HepG2 (cell line): Measurements from ENCODE around the gene UBE2O. TPM values are rescaled to one million over a fixed set of nuclear protein-coding genes. Genes with fewer than 3 reads are reported as not detected.

Experiments used
- ATAC-seq: fragments of 200-7000 bp; cut with Tn5 transposase; 3 replicates; pipeline ENCODE4 v1.9.1; 2020; ENCODE audit warnings: mild to moderate bottlenecking, moderate library complexity
- BruUV-seq: library from RNA; stranded (reverse); fragments of 400-500 nt; replicated peaks from 2 replicates; lab custom pipeline; 2021; lab: Mats Ljungman, UMichigan
- CTCF ChIA-PET: fragments of 300-600 bp; formaldehyde crosslinking; extraction: SDS; loops from one replicate; lab custom pipeline; 2021; ENCODE audit warnings: low total read pairs, inconsistent platforms, low intra/inter-chr PET ratio; lab: Yijun Ruan, JAX
- POLR2A ChIA-PET: fragments of 350-600 bp; sonication (Branson Sonifier 250); formaldehyde crosslinking; loops from one replicate; lab custom pipeline; 2020; ENCODE audit warnings: antibody characterized with exemption, inconsistent platforms; lab: Yijun Ruan, JAX
- DNase-seq: peaks from one replicate; pipeline ENCODE4 v3.0.0-alpha.2; 2015; ENCODE audit warnings: low spot score
- FAIRE-seq: peaks from 3 replicates; lab custom pipeline; 2011; peaks lifted over from hg19 to GRCh38; lab: Jason Lieb, UNC
- H2AFZ ChIP-seq: one replicate; pipeline ENCODE4 v1.6.1; 2011; ENCODE audit warnings: low read length, inconsistent platforms
- H3K27ac ChIP-seq: fragments of 300-600 bp; 3 replicates; pipeline ENCODE4 v1.8.0; 2011; ENCODE audit warnings: mixed run types, mild to moderate bottlenecking, mixed read lengths, low read length, inconsistent platforms; ENCODE audit not compliant: insufficient read depth; ENCODE audit errors: extremely low read length
- H3K27me3 ChIP-seq, 2 experiments: fragments of 200-600 bp in 1 of 2; 2 replicates in 1 of 2; 3 replicates in 1 of 2; pipeline versions ENCODE4 v1.6.0 to v1.8.0; 2011; ENCODE audit warnings: low read length in 2 of 2, mild to moderate bottlenecking in 2 of 2, moderate library complexity in 2 of 2, inconsistent platforms in 1 of 2; ENCODE audit not compliant: insufficient read depth in 2 of 2, control insufficient read depth in 1 of 2
- H3K36me3 ChIP-seq, 2 experiments: fragments of 200-600 bp in 1 of 2; replicated peaks in 1 of 2; 2 replicates in 1 of 2; 3 replicates in 1 of 2; pipeline versions ENCODE4 v1.5.1 to v1.8.0; 2011; ENCODE audit warnings: low read length in 2 of 2, inconsistent platforms in 1 of 2; ENCODE audit not compliant: insufficient read depth in 2 of 2, control insufficient read depth in 1 of 2
- H3K4me1 ChIP-seq: 2 replicates; pipeline ENCODE4 v1.5.1; 2012; ENCODE audit warnings: low read length, inconsistent platforms; ENCODE audit not compliant: insufficient read depth
- H3K4me2 ChIP-seq: 2 replicates; pipeline ENCODE4 v1.6.0; 2011; ENCODE audit warnings: low read depth, low read length, inconsistent platforms
- H3K4me3 ChIP-seq, 3 experiments: fragments of 200-600 bp in 1 of 3; sonication (generic), shearing (Covaris generic) in 1 of 3; replicated peaks in 1 of 3; 2 replicates each; pipeline ENCODE4 v1.5.1; 2011 to 2016; ENCODE audit warnings: low read length in 3 of 3, inconsistent platforms in 2 of 3, low read depth in 2 of 3, mild to moderate bottlenecking in 2 of 3, control low read depth in 1 of 3, mixed read lengths in 1 of 3; ENCODE audit not compliant: insufficient read depth in 1 of 3
- H3K79me2 ChIP-seq: one replicate; pipeline ENCODE4 v1.6.1; 2011; ENCODE audit warnings: low read length, inconsistent platforms; ENCODE audit not compliant: insufficient read depth
- H3K9ac ChIP-seq: 2 replicates; pipeline ENCODE4 v1.6.0; 2011; ENCODE audit warnings: mild to moderate bottlenecking, low read depth, low read length, inconsistent platforms; ENCODE audit not compliant: insufficient read depth
- H3K9me3 ChIP-seq: 2 replicates; pipeline ENCODE4 v1.5.1; 2012; ENCODE audit warnings: mild to moderate bottlenecking, low read length
- H4K20me1 ChIP-seq: 2 replicates; pipeline ENCODE4 v1.6.0; 2011; ENCODE audit warnings: inconsistent platforms, mild to moderate bottlenecking, low read length, moderate library complexity; ENCODE audit not compliant: insufficient read depth
- BCL6 ChIP-seq: IDR thresholded peaks from 2 replicates; pipeline ENCODE4 v1.6.1; 2016; ENCODE audit warnings: missing genetic modification reagents, missing compliant biosample characterization
- BHLHE40 ChIP-seq: IDR thresholded peaks from 2 replicates; pipeline ENCODE4 v1.6.1; 2011; ENCODE audit warnings: low read length, improper control_type of control experiment
- ERF ChIP-seq: IDR thresholded peaks from 2 replicates; pipeline ENCODE4 v1.6.1; 2018; ENCODE audit warnings: missing biosample characterization, missing genetic modification reagents
- ETV5 ChIP-seq: IDR thresholded peaks from 2 replicates; pipeline ENCODE4 v1.6.1; 2018; ENCODE audit warnings: missing biosample characterization, missing genetic modification reagents, inconsistent platforms, borderline replicate concordance
- FOSL1 ChIP-seq: sonication (generic); formaldehyde crosslinking; IDR thresholded peaks from 2 replicates; pipeline ENCODE4 v1.9.0; 2021; ENCODE audit warnings: missing genetic modification reagents, borderline replicate concordance
- HDAC2 ChIP-seq: sonication (generic); formaldehyde crosslinking; IDR thresholded peaks from 2 replicates; pipeline ENCODE4 v1.4.0; 2020; ENCODE audit warnings: missing genetic modification reagents
- HMG20A ChIP-seq: IDR thresholded peaks from 2 replicates; pipeline ENCODE4 v1.6.1; 2016; ENCODE audit warnings: borderline replicate concordance
- JUN ChIP-seq: sonication (generic); formaldehyde crosslinking; IDR thresholded peaks from 2 replicates; pipeline ENCODE4 v1.4.0; 2020; ENCODE audit warnings: mild to moderate bottlenecking, missing genetic modification reagents
- SNAPC2 ChIP-seq: sonication (generic); formaldehyde crosslinking; IDR thresholded peaks from 2 replicates; pipeline ENCODE4 v1.8.1; 2022; ENCODE audit warnings: mild to moderate bottlenecking, missing genetic modification reagents
- TAF1 ChIP-seq: sonication (generic); formaldehyde crosslinking; IDR thresholded peaks from 2 replicates; pipeline ENCODE4 v1.4.0; 2020; ENCODE audit warnings: missing genetic modification reagents
- ZBTB20 ChIP-seq: sonication (generic); formaldehyde crosslinking; IDR thresholded peaks from 2 replicates; pipeline ENCODE4 v1.8.1; 2023; ENCODE audit warnings: missing genetic modification reagents, low read depth, mild to moderate bottlenecking, borderline replicate concordance
- WGBS: methylation state at CpG from one replicate; pipeline ENCODE4 v1.1.6; 2017; ENCODE audit warnings: low lambda C conversion rate; 5-methylcytosine and 5-hydroxymethylcytosine counted together
- in situ Hi-C: cut with HindIII; loops from 2 replicates; pipeline ENCODE4 v1.10.0; 2017; ENCODE audit warnings: low pct_unique_long_range_greater_than_20kb; ENCODE audit not compliant: extremely low pct_ligation_motif_present
- intact Hi-C: fragments of 100-400 bp; cut with micrococcal nuclease; formaldehyde crosslinking; loops from one replicate; pipeline ENCODE4 v1.10.0; 2022; ENCODE audit not compliant: unreplicated experiment
- polyA plus RNA-seq, 8 experiments: library from polyadenylated mRNA; depleted of rRNA in 3 of 8; stranded (reverse) in 7 of 8; unstranded in 1 of 8; fragments of >200 nt; fragmentation: Illumina TruSeq in 4 of 8; extraction: Trizol in 4 of 8; gene quantifications; 2 replicates each; pipeline versions ENCODE4 v1.2.1 to v1.2.3, GENCODE V29; 2011 to 2016; ENCODE audit warnings: low read depth in 4 of 8, missing spikeins in 1 of 8, mixed read lengths in 1 of 8; ENCODE audit not compliant: insufficient read depth in 1 of 8
- total RNA-seq, 5 experiments: library from RNA; depleted of rRNA; stranded (reverse); fragments of >200 nt; fragmentation: Illumina TruSeq; extraction: Trizol; gene quantifications; 2 replicates each; pipeline ENCODE4 v1.2.3, GENCODE V29; 2016; ENCODE audit warnings: low read depth in 1 of 5
- TF ChIP-seq, protein P1 (sequence below): sonication (generic); formaldehyde crosslinking; IDR thresholded peaks from 2 replicates; pipeline ENCODE4 v1.4.0; 2020; ENCODE audit warnings: missing genetic modification reagents
- TF ChIP-seq, protein P2 (sequence below): sonication (generic); formaldehyde crosslinking; IDR thresholded peaks from 2 replicates; pipeline ENCODE4 v1.4.0; 2020; ENCODE audit warnings: missing genetic modification reagents, mild to moderate bottlenecking, borderline replicate concordance

UBE2O gene
- total and polyA plus RNA-seq, 2 of the 13 experiments (the other 11 are each of a cell fraction or from before 2014, with no cell fraction given), result 21.5 to 23.5 TPM

DNA sequence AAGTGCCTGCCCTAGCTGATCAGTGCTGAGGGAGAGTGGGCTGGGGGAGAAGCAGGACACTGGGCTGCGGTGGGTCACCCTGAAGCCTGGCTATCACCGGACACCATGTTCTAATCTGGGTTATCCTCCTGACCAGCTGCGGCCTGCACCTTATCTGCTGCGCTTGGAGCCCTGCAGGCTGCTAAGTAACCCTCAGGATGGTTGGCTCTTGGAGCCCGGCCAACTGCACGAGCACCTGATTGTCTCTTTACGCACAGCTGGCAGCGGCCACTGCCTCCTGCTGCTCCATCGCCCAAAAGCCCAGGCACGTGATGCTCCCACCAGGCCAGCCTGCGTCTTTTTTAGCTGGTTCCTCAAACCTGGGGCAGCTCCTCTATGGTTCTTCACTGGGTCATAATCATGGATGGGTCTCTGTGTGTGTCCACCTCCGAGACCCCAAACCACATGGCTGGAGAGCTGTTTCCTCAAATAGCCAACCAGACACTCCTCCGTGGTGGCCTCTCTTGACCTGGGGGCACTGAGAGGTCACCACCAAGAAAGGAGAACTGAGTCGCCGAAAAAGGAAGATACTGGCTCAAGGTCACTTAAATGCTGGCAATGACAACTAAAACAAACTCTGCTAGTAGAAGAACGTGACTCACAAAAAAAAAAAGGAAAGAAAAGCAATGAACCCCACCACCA, 46.8 kb downstream of the UBE2O start:
- Histone ChIP-seq H3K4me2 (no peak overlapping the region), H3K9me3 (no peaks in the 10 kb centered on the region), H3K79me2 (peaks cover 29% of the 10 kb centered on the region), H3K27ac (no peak overlapping the region), H3K27me3 (no peaks in the 10 kb centered on the region), H2AFZ (no peak overlapping the region), H3K4me3 (no peak overlapping the region), H3K9ac (no peak overlapping the region), H3K36me3 (peaks cover 40 to 50% of the 10 kb centered on the region in 2 experiments)
- DNase-seq, result no peak
- in situ Hi-C loops, result loop anchor here (5.0 kb wide), 1 partner anchor 101 kb away; no protein-coding TSS in a partner anchor
- CTCF ChIA-PET, result no interaction called here
- POLR2A ChIA-PET, result no interaction called here
- BruUV-seq, result no TSS peak
- WGBS, result 97% methylated on average over 15 of the region's 16 CpGs
- TF ChIP-seq ERF (CRISPR knock-in tag), result no peak
- TF ChIP-seq, all 625 proteins: peak for 0
- FAIRE-seq, result no peak
- H3K4me1 ChIP-seq, result peaks cover 20% of the 10 kb centered on the region
- intact Hi-C loops, result no loop called here
- H4K20me1 ChIP-seq, result peaks cover 22% of the 10 kb centered on the region
- ATAC-seq, result no peak

DNA sequence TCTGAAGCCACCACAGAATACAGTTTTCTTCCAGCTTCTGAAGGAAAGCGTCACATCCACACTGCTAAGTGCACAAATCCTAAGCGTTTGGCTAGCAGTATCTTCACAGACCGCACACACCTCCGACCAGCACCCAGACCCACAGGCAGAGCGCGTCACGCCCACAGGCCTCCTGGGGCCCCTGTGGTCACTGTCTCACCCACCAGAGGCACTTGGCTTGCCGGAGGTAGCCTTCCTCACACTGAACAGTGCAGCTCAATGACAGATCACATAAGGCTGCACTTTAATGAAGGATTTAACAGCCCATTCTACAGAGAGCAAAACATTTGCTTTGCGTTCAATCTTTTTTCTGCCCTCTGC, 47.4 kb downstream of the UBE2O start:
- TF ChIP-seq, protein P1, sequence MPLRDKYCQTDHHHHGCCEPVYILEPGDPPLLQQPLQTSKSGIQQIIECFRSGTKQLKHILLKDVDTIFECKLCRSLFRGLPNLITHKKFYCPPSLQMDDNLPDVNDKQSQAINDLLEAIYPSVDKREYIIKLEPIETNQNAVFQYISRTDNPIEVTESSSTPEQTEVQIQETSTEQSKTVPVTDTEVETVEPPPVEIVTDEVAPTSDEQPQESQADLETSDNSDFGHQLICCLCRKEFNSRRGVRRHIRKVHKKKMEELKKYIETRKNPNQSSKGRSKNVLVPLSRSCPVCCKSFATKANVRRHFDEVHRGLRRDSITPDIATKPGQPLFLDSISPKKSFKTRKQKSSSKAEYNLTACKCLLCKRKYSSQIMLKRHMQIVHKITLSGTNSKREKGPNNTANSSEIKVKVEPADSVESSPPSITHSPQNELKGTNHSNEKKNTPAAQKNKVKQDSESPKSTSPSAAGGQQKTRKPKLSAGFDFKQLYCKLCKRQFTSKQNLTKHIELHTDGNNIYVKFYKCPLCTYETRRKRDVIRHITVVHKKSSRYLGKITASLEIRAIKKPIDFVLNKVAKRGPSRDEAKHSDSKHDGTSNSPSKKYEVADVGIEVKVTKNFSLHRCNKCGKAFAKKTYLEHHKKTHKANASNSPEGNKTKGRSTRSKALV (CRISPR knock-in tag), result no peak
- TF ChIP-seq JUN (CRISPR knock-in tag), result no peak
- TF ChIP-seq HMG20A (CRISPR knock-in tag), result no peak
- no peak for TF ChIP-seq BCL6 (CRISPR knock-in tag)
- TF ChIP-seq, protein P2, sequence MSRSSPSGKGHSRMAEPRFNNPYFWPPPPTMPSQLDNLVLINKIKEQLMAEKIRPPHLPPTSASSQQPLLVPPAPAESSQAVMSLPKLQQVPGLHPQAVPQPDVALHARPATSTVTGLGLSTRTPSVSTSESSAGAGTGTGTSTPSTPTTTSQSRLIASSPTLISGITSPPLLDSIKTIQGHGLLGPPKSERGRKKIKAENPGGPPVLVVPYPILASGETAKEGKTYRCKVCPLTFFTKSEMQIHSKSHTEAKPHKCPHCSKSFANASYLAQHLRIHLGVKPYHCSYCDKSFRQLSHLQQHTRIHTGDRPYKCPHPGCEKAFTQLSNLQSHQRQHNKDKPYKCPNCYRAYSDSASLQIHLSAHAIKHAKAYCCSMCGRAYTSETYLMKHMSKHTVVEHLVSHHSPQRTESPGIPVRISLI (CRISPR knock-in tag), result no peak
- no peak for TF ChIP-seq FOSL1 (CRISPR knock-in tag)
- no peak for TF ChIP-seq ZBTB20
- TF ChIP-seq TAF1 (CRISPR knock-in tag), result no peak
- TF ChIP-seq HDAC2 (CRISPR knock-in tag), result no peak
- no peak for TF ChIP-seq ETV5
- TF ChIP-seq BHLHE40, result no peak
- TF ChIP-seq SNAPC2 (CRISPR knock-in tag), result no peak
- TF ChIP-seq, all 625 proteins: peak for 0
- no peak overlapping the region for H3K9ac ChIP-seq
- no peak for DNase-seq
- no peak overlapping the region for H3K4me2 ChIP-seq
- no peak for FAIRE-seq
- in situ Hi-C loops (loop anchor here (5.0 kb wide), 1 partner anchor 102 kb away; no protein-coding TSS in a partner anchor), intact Hi-C loops (no loop called here)
- POLR2A ChIA-PET, result no interaction called here
- no peaks in the 10 kb centered on the region for H3K27me3 ChIP-seq
- CTCF ChIA-PET, result interaction anchor here (0.6 kb wide), 1 partner anchor 35 kb away, joined by 3 read pairs; no protein-coding TSS in a partner anchor
- no peak for ATAC-seq
- H3K27ac ChIP-seq, result no peak overlapping the region
- 95% methylated on average over 8 of the region's 9 CpGs for WGBS
- peaks cover 21% of the 10 kb centered on the region for H4K20me1 ChIP-seq
- no TSS peak for BruUV-seq
- peaks cover 20% of the 10 kb centered on the region for H3K4me1 ChIP-seq
- no peaks in the 10 kb centered on the region for H3K9me3 ChIP-seq
- H3K36me3 ChIP-seq, result peaks cover 45 to 55% of the 10 kb centered on the region in 2 experiments
- H2AFZ ChIP-seq, result no peak overlapping the region
- H3K4me3 ChIP-seq, result no peak overlapping the region
- H3K79me2 ChIP-seq, result peaks cover 29% of the 10 kb centered on the region
